Astrocyte (in vitro differentiated cells and primary cell): ENCODE results near the gene GLB1L3. TPM values are rescaled to one million over a fixed set of nuclear protein-coding genes. Genes with fewer than 3 reads are reported as not detected.
A peak's percentile ranks its signal among the peaks of the same experiment; 100 is the strongest.

ENCODE experiments used
- DNase-seq: peaks from one replicate; pipeline ENCODE4 v3.0.0-alpha.2; 2010; ENCODE audit warnings: low read depth
- FAIRE-seq: peaks from 2 replicates; lab custom pipeline; 2011; peaks lifted over from hg19 to GRCh38; lab: Jason Lieb, UNC
- H2AFZ ChIP-seq: 2 replicates; pipeline ENCODE4 v1.6.0; 2012; ENCODE audit warnings: low read depth, low read length, inconsistent platforms
- H3K27ac ChIP-seq: 2 replicates; pipeline ENCODE4 v1.5.1; 2011; ENCODE audit warnings: low read depth, low read length, inconsistent platforms
- H3K27me3 ChIP-seq: 2 replicates; pipeline ENCODE4 v1.6.0; 2011; ENCODE audit warnings: low read length, inconsistent platforms; ENCODE audit not compliant: insufficient read depth
- H3K36me3 ChIP-seq: 2 replicates; pipeline ENCODE4 v1.5.1; 2011; ENCODE audit warnings: low read length, inconsistent platforms; ENCODE audit not compliant: insufficient read depth
- H3K4me1 ChIP-seq: 2 replicates; pipeline ENCODE4 v1.5.1; 2011; ENCODE audit warnings: low read length, inconsistent platforms; ENCODE audit not compliant: insufficient read depth
- H3K4me2 ChIP-seq: 2 replicates; pipeline ENCODE4 v1.6.0; 2012; ENCODE audit warnings: low read length, inconsistent platforms
- H3K4me3 ChIP-seq: 2 replicates; pipeline ENCODE4 v1.5.1; 2011; ENCODE audit warnings: low read depth, mild to moderate bottlenecking, low read length, inconsistent platforms; ENCODE audit not compliant: insufficient read depth
- H3K79me2 ChIP-seq: 2 replicates; pipeline ENCODE4 v1.6.0; 2012; ENCODE audit warnings: mild to moderate bottlenecking, low read length, inconsistent platforms; ENCODE audit not compliant: insufficient read depth
- H3K9ac ChIP-seq: 2 replicates; pipeline ENCODE4 v1.6.0; 2012; ENCODE audit warnings: mild to moderate bottlenecking, low read length, inconsistent platforms
- H3K9me3 ChIP-seq: 2 replicates; pipeline ENCODE4 v1.5.1; 2012; ENCODE audit warnings: low read depth, mild to moderate bottlenecking, low read length, inconsistent platforms; ENCODE audit not compliant: insufficient read depth
- H4K20me1 ChIP-seq: 2 replicates; pipeline ENCODE4 v1.6.0; 2012; ENCODE audit warnings: low read length, inconsistent platforms; ENCODE audit not compliant: insufficient read depth
- H3K27ac Mint-ChIP-seq: one replicate; pipeline ENCODE4 v1.8.0; 2021; ENCODE audit warnings: mild to moderate bottlenecking, mixed read lengths; ENCODE audit not compliant: unreplicated experiment
- H3K27me3 Mint-ChIP-seq: one replicate; pipeline ENCODE4 v1.8.0; 2021; ENCODE audit warnings: low read depth, mixed read lengths; ENCODE audit not compliant: unreplicated experiment
- H3K36me3 Mint-ChIP-seq: one replicate; pipeline ENCODE4 v1.8.0; 2021; ENCODE audit warnings: low read depth, mixed read lengths; ENCODE audit not compliant: unreplicated experiment
- H3K4me1 Mint-ChIP-seq: one replicate; pipeline ENCODE4 v1.8.0; 2021; ENCODE audit warnings: low read depth, mixed read lengths; ENCODE audit not compliant: unreplicated experiment
- H3K4me3 Mint-ChIP-seq: one replicate; pipeline ENCODE4 v1.8.0; 2021; ENCODE audit warnings: mild to moderate bottlenecking, moderate library complexity, mixed read lengths; ENCODE audit not compliant: unreplicated experiment
- H3K9me3 Mint-ChIP-seq: one replicate; pipeline ENCODE4 v1.8.0; 2021; ENCODE audit warnings: mild to moderate bottlenecking, mixed read lengths; ENCODE audit not compliant: unreplicated experiment
- CTCF ChIP-seq: IDR thresholded peaks from 2 replicates; pipeline ENCODE4 v1.5.1; 2011; ENCODE audit warnings: low read depth, mild to moderate bottlenecking, inconsistent platforms, low read length, moderate library complexity; ENCODE audit not compliant: insufficient read depth
- EZH2 ChIP-seq: IDR thresholded peaks from 2 replicates; pipeline ENCODE4 v1.6.1; 2012; ENCODE audit warnings: mild to moderate bottlenecking, low read length, inconsistent platforms; ENCODE audit not compliant: insufficient read depth
- total RNA-seq: library from RNA; stranded (reverse); gene quantifications from 2 replicates; pipeline ENCODE4 v1.2.1, GENCODE V29; 2021

Gene GLB1L3
- total RNA-seq, 1 donor from 2014 or later, result 0.20 TPM

GRCh38 chr11:134331354-134332188 lies 55.4 kb downstream of the GLB1L3 start, which contains the start of gene GLB1L2:
GLB1L2 (plus strand) TSS chr11:134331988; CDS start chr11:134332062, 74 bp downstream.
- Histone ChIP-seq H3K9ac (no peak within 1 kb of the TSS), H3K4me2 (peak within 1 kb of the TSS; percentile 77), H3K79me2 (no peaks in the 10 kb centered on the region), H3K36me3 (no peaks in the 10 kb centered on the region), H3K4me1 (no peaks in the 10 kb centered on the region), H3K27ac (no peak within 1 kb of the TSS), H3K9me3 (no peaks in the 10 kb centered on the region), H4K20me1 (no peaks in the 10 kb centered on the region), H2AFZ (peak within 1 kb of the TSS; percentile 66), H3K4me3 (peak within 1 kb of the TSS; percentile 33), H3K27me3 (peaks cover 22% of the 10 kb centered on the region)
- H3K4me3 Mint-ChIP-seq, result peak within 1 kb of the TSS; percentile 88
- H3K27ac Mint-ChIP-seq, result peak within 1 kb of the TSS; percentile 14
- TF ChIP-seq EZH2, result no peak
- DNase-seq (no peak), FAIRE-seq (no peak)
- H3K27me3 Mint-ChIP-seq, result peaks cover 44% of the 10 kb centered on the region
- no peaks in the 10 kb centered on the region for H3K36me3 Mint-ChIP-seq
- H3K4me1 Mint-ChIP-seq, result no peaks in the 10 kb centered on the region
- peaks cover 4% of the 10 kb centered on the region for H3K9me3 Mint-ChIP-seq

GRCh38 chr11:134332189-134332631 lies 56.0 kb downstream of the GLB1L3 start:
- H3K4me3 Mint-ChIP-seq, result peak overlapping the region; percentile 72
- H3K27ac ChIP-seq, result no peak overlapping the region
- H3K27ac Mint-ChIP-seq, result no peak overlapping the region
- no peaks in the 10 kb centered on the region for H3K36me3 Mint-ChIP-seq
- H3K27me3 Mint-ChIP-seq, result peaks cover 39% of the 10 kb centered on the region
- H4K20me1 ChIP-seq, result no peaks in the 10 kb centered on the region
- H3K9me3 ChIP-seq, result no peaks in the 10 kb centered on the region
- H3K4me3 ChIP-seq, result peak overlapping the region; percentile 23
- H3K9ac ChIP-seq, result no peak overlapping the region
- peaks cover 22% of the 10 kb centered on the region for H3K27me3 ChIP-seq
- no peaks in the 10 kb centered on the region for H3K4me1 Mint-ChIP-seq
- peaks cover 2% of the 10 kb centered on the region for H3K9me3 Mint-ChIP-seq
- peak overlapping the region; percentile 77 for H3K4me2 ChIP-seq
- no peaks in the 10 kb centered on the region for H3K36me3 ChIP-seq
- H2AFZ ChIP-seq, result peak overlapping the region; percentile 66
- H3K79me2 ChIP-seq, result no peaks in the 10 kb centered on the region
- FAIRE-seq (no peak), DNase-seq (no peak)
- TF ChIP-seq CTCF, result no peak
- peak; percentile 71 for TF ChIP-seq EZH2
- H3K4me1 ChIP-seq, result no peaks in the 10 kb centered on the region

- no peaks in the 10 kb centered on the region for H3K4me1 Mint-ChIP-seq
- Histone ChIP-seq H3K27ac (no peak overlapping the region), H3K4me1 (no peaks in the 10 kb centered on the region), H3K27me3 (peaks cover 22% of the 10 kb centered on the region), H3K36me3 (no peaks in the 10 kb centered on the region), H2AFZ (no peak overlapping the region), H3K79me2 (no peaks in the 10 kb centered on the region), H3K9me3 (no peaks in the 10 kb centered on the region), H3K4me2 (no peak overlapping the region), H3K9ac (no peak overlapping the region), H4K20me1 (no peaks in the 10 kb centered on the region), H3K4me3 (no peak overlapping the region)
- H3K36me3 Mint-ChIP-seq, result no peaks in the 10 kb centered on the region
- H3K9me3 Mint-ChIP-seq, result peaks cover 2% of the 10 kb centered on the region
- peaks cover 35% of the 10 kb centered on the region for H3K27me3 Mint-ChIP-seq
- peak overlapping the region; percentile 14 for H3K27ac Mint-ChIP-seq
- DNase-seq (no peak), FAIRE-seq (no peak)
- TF ChIP-seq EZH2 (no peak), CTCF (no peak)
- peak overlapping the region; percentile 72 for H3K4me3 Mint-ChIP-seq
Observed at GRCh38 chr11:134332782-134333181, 56.6 kb downstream of the GLB1L3 start.
